ENCODE measurements around the gene PAIP2B.

PAIP2B gene

DNA sequence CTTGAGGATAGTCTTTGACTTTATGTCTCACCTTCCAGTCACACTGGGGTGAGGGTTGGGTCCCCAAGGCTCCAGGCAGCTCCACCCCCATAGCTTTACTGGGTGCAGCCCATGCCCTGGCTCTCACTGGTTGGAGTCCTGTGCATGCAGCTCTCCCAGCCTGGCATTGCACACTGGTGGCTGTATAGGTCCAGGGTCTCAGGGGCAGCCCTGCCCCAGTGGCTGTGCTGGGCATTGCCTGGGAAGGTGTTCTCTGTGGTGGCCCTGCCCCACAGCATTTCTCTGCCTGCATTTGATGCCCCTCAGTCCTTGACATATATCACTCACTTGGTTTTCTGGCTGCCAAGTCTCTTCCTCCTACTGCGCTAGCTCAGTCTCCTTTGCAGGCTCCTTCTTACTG, 75.3 kb downstream of the PAIP2B start:
- no peak for DNase-seq

DNA sequence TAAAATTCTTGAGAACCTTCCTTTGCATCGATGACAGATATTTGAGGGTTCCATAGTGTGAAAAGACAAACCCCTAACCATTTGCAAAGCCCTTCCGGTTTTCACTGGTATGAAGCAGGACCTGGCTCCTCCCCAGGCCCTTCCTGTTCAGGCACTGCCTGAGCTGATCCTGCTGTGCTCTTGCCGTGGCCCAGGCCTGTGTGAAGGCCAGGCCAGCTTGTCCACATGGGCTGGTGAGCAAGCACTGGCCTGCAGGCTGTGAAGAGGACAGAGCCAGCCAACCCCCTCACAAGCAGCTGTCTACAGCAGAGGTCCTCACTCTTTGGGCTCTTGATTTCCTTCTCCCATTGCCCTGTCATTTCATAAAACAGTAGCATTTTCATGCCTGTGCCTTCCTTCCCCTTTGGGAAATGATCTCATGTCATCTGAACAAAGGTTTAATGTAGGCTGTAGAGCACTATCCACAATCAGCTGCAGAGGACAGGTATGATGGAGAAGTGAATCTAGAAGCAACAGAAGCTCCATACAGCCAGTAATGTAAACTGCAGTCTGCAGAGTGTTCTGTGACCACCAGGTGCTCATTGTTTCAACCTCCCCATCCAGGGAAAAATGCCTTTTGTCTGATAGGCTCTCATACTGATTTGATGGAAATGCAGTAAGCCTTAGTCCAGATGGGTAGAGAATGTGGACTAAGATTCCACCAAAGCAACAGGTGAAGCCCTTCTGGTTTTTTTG, 76.7 kb downstream of the PAIP2B start:
- DNase-seq: no peak

DNA sequence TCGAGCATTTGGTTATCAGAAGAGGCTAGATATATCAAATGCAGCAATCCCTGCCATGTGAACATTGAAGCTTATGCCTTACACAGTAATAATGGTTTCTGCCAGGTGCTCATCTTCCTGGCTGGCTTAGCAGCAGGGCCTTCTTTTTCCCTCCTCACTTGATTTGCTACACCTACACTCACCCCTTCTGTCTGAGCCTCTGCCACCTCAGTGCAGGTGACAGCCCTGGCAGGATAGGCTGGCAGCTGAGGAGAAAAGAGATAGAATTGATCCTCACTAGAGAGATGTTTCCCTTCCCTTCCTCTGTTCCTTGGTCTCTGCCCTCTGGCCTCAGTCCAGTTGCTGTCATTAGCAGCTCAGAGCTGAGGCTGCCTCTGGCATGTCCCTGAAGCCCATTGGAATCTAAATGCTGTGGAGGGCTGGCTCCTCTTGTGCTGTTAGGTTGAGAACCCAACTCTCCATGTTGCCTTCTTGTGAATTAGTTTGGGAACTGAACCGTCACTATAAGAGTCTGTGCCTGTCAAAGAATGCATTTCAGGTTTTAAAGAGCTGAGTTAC, 78.3 kb downstream of the PAIP2B start:
- DNase-seq: no peak

DNA sequence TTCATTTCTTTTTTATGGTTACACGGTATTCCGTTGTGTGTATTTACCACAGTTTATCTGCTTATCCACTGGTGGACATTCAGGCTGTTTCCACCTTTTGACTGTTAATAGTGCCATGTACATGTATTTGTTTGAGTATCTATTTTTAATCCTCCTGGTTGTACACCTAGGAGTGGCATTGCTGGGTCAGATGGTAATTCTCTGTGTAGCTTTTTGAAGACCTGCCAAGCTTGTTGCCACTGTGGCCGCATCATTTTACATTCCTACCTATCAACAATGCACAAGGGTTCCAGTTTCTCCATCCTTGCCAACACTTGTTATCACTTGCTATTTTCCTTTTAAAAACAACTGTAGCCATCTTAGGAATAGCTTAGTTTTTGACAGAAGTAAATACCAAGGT, 83.1 kb downstream of the PAIP2B start:
- DNase-seq: no peak

DNA sequence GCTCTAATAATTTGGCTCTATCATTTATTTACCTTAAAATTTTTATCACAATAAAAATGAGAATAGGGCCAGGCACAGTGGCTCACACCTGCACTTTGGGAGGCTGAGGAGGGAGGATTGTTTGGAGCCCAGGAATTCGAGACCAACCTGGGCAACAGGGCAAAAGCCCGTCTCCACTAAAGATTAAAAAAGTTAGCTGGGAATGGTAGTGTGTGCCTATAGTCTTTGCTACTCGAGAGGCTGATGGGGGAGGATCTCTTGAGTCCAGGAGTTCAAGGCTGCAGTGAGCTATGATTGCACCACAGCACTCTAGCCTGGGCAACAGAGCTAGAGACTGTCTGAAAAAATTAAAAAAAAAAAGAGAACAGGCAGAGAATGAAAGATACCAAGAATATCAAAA, 90.7 kb downstream of the PAIP2B start:
- DNase-seq: no peak

DNA sequence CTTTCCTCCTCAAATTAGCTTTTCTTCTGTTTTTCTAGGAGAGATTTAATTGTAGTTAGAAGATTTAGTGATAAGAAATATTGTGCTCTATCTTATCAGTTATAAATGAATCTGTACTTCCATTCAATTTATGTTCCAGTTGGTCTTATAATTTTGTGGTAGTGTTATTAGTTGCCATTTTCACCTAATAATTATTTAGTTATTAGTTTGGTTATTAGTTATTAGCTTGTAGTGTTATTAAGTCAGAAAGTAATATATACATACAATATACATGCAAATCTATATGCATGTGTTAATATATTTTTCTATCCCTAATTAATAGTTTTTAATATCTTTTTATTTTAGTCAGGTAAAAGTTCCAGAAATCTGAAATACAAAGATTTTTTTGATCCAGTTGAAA, 93.3 kb downstream of the PAIP2B start:
- DNase-seq: no peak
